GM21447 (cell line): Measurements from ENCODE around the gene CFDP1.
"Not testable (repeated sequence)": the region's sequence is repeated elsewhere in the genome, so short reads cannot be mapped to it uniquely, and the experiment has no call there.

Experiments
- ATAC-seq: cut with Tn5 transposase; IDR thresholded peaks from one replicate; pipeline ENCODE4 v1.9.1; 2021; ENCODE audit not compliant: unreplicated experiment

CFDP1 gene

DNA sequence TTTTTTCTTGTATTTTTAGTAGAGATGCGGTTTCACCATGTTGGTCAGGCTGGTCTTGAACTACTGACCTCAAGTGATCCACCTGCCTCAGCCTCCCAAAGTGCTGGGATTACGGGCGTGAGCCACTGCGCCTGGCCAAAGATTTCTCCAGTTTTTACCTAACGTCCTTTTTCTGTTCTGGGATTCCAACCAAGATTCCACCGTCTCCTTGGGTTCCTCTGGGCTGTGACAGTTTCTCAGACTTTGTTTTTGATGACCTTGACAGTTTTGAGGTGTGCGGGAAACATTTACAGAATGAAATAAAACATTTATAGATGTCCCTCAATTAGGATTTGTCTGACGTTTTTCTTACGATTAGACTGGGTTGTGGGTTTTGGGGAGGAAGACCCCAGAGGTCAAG lies 163.9 kb downstream of the CFDP1 start:
- ATAC-seq: not testable (repeated sequence)

DNA sequence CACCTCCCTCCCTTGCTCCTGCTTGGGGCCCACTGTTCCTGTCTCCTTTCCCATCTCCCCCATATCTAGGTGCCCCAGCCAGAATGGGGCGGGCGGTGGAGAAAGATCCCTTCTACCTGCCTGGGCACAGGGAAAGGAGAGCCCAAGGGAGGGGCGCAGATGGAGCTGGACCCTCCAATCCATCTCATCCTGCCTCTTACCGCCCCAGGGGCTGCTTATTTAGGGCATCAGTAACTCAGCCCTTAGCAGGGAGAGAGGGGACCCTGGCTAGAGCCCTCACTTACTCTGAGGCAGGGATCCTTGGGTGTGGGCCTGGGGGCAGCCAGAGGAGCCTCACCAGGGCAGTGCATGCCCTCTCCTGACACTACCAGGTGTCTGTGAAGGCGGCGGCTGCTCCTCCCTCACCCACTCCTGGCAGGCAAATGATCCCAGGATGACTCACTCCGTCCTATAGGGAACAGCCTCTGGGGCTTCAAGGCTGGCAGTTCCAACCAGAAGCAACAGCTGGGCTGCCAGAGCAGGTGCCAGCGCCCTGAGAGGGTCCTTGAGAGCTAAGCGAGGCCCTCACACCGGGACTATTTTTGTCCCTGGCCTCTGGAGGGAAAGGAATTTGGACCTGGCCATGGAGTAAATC lies 165.6 kb downstream of the CFDP1 start:
- no peak for ATAC-seq

DNA sequence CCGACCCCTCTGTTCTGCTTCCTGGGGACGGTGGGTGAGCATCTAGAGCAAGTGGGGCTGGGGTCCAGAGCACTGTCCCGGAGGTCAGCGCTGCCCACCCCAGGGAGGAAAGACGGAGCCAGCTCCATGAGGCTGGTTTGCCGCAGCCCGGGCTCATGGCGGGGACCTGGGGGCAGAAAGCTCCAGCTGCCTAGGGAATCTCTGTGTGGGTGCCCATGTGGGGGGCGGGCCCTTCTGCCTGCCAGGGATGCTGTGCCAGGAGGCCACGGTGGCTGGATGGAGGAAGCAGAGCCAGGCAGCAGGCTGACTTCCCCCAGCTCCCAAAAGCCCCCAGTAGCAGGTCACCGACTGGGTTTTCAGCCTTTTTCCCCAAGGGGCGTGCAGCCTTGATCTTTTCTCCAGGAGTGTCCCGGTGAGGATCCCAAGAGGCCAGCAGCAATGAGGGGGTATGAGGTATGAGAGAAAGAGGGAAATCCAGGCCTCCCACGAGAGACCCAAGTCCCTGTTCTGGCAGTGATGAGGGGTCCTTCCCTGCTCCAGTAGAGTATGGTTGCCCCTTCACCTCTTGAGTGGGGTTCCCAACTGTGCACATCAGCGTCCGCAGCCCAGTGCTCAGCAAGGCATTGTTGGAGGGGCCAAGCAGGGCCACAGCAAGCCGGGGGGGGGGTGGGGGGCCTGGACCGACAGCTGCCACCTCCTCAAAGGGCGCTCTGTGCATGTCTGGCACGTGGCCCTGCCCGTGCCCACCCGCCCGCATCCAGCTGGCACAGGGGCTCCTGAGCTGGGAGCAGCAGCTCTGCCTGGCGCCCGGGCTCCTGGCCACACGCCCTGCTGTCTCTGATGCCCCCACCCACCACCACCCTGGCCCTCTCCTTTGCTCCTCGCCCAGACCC lies 166.3 kb downstream of the CFDP1 start:
- no peak for ATAC-seq

DNA sequence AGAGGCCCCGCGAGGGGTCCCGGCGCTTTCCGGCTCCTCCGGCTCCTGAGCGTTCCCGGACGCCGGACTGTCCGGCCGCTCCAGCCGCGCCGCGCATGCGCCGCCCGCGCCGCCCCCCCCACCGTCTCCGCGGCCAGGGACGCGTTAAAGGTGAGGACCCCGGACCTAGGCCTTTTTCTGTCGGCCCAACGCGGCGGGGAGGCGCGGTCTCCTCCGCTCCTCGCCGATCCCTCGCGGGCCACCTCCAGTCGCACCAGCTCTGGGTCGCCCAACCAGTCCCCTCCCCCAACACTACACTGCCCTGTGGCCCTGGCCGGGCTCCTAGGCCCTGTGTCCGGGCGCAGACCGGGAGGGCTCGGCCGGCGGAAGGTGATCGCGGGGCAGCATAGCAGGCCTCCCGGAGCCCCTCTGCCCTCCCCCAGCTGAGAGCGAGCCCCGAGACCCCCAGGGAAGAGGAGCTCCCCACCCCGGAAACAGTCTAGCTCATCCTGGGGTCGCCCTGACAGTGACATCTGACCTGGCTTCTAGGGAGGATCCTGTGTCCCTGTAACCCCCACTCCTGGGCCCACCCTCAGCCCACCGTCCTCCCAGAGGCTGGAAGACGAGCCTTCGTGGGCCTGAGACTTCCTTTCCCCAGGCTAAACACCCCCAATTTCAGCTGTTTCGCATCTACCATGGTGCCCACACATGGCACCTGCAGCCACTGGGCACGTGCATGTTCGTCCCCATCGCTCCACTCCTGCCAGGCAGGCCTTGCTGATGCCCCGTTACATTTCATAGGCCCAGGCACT lies 167.2 kb downstream of the CFDP1 start:
- peak; percentile 49 for ATAC-seq

DNA sequence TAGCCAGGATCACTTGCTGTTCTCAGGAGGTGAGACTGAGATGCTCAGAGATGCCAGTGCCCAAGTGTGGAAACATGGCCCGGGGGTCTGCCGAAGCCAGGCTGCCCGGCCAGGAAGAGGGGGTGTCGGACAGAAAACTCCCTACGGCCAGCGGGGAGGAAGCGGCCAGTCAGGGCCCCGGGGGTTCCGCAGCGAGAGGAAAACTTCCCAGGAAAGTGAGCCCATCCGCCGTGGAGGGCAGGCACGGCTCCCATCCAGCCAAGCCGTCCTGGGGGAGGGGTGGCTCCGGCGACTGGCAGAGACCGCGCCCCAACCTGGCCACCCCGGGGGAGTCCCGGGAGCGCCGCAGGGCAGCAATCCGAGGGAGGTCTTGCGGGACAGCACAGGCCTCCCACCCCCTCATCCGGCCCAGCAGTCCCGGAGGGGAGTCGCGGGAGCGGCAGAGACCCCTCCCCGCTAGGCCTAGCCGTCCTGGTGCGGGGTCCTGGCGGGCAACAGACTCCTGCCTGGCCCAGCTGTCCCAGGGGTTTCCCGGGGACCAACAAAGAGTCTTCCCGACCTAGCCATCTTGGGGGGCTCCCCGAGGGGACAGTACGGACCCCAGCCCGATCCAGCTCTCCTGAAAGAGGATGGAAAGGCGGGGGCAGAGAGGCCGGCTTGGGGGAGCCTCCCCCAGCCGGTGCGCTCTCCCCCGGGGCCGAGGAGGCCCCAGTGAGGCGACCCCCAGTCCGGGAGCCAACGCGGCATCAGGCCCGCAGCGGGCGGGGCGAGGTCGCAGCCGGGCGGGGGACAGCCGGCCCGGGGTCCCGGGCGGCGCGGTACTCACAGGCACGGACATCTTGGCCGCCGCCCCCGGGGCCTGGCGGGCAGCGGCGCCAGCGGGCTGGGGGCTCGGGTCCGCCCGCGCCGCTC lies 168.0 kb downstream of the CFDP1 start:
- peak; percentile 21 for ATAC-seq

DNA sequence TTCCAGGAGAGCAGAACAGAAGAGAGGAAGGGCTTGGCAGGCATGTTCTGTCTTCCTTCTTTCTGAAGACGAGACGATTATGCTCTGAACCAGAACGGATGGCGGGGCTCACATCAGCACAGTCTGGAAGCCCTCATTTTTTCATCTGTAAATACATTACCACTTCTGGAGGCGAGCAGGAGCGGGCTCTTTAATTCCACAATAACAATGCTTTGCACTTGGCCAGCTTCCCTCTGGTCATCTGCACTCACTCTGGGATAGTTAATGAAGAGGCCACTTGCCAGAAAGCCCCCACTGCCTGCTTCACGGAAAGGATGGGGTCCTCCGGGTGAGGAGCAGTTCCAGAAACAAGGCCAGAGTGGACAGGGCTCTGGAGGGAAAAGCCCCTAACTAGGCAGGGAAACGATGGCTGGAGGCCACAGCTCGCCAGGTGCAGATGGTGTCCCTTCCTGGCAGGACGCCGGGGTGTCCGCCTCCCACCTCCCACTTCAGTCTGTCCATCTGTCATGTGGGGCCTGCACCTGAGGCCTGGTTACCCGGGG lies 168.8 kb downstream of the CFDP1 start:
- ATAC-seq: no peak

DNA sequence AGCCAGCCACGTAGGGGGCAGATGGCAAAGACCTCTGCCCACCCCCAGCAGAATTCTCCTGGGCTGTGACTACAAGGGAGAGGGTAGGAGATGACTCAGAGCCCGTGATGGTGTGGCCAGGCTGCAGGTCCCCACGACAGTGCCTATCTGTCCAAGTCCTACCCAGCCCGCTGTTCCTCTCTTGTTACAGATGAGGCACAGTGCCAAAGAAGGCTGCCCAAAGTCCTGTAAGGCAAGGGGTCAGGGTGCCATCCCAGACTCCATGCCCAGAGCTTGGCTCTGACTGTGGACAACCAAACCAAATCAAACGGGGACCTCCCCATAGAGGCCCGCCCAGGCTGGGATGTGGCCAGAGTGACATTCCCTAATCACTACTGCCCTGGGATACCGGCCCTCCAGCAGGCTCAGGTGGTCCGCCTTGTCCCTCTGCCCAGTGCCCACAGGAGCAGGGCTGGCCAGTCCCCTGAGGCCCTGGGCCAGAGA lies 169.3 kb downstream of the CFDP1 start:
- no peak for ATAC-seq

- no peak for ATAC-seq
These were observed 169.9 kb downstream of the CFDP1 start for GRCh38 chr16:75263291-75263962.

DNA sequence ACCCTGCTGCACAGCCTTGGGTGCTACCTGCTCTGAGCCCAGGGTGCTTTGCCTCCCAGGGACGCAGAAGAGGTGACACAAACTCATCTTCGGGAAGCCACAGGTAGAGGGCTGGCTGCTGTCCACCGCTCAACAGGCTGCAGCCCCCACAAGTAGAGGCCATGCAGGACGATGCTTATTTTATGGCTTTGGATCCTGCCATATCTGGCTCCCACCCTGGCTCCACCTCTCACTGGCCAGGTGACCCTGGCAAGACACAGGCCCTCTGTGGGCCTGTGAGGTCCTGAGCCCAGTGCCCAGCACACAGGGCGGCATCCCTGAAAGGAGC lies 170.5 kb downstream of the CFDP1 start:
- ATAC-seq: no peak

DNA sequence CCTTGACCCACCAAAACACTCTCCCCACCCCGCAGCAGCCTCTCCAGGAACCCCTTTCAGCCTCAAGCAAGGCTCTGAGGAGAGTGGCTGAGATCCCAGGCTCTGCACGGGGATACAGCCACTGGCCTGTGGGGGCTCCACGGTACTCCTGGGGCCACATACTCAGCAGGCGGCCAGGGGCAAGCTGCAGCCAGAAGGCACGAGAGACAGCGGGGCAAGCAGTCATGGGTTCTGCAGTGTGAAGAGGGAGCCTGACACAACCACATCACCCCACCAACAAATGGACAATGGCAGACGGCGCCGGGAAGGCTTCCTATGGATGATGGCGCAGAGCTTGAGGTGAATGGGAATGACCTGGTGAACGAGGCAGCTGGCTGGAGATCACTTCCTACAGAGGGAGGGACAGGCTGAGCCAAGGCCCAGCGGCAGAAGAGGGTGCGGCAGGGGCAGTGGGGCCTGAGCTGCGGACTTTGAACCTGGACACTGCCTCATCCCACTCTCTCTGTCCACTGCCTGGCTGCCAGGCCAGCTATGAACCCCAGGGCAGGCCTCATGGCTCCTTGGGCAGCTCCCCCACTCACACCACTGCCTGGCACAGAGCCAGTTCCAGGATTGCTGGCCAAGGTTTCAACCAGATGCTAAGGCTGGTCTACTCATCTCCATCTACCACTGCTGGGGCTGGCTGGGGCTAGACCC lies 171.1 kb downstream of the CFDP1 start:
- no peak for ATAC-seq

GRCh38 chr16:75261590-75262078 lies 171.7 kb downstream of the CFDP1 start:
- ATAC-seq: no peak

DNA sequence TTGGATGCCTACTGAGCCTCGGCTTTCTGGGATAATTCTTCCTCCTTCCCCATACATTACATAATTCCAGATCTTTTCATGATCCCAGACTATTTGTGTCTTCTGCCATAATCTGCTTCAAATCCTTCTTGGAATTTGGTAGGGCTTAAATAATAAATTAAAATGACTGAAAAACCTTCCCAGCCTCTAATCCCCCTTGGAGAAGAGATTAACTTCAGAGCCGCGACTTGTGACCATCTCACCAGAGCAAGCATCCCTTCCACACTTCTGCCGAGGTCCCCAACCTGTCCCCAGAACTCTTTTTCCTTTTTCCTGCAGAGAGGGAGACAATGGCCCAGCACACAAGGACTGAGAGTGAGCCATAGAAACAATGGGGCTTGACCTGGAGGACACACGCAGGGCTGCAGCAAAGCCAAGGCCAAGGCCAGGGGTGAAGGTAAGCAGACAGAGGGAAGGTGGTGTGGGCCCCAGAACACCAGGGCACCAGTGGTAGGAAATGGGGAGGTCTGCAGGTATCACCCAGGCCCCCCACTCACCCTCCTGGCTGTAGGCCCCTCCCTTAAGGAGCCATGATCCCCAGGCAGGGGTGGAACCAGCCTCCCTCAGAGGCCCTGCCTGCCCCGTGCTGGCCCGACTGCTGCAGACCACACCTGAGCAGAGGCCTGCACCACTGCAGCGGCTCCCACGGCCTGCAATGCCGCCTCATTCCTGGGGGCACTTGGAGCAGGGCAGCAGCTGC lies 172.3 kb downstream of the CFDP1 start:
- ATAC-seq: no peak

DNA sequence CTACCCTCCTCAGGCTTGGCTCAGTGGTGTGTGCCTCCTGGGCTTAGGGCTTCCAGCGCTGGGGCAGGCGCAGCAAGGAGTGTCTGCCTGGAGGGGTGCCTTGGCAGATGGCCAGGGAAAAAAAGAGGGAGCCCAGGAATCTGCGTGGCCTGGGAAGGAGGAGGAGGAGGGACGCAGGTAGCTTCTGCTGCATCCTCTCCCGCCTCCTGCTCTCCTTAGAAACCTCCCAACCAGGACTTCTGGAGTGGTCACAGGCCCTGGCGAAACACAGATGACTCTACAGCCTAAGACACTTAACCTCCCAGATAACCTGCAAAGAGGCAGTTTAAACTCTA lies 174.5 kb downstream of the CFDP1 start:
- ATAC-seq: no peak

DNA sequence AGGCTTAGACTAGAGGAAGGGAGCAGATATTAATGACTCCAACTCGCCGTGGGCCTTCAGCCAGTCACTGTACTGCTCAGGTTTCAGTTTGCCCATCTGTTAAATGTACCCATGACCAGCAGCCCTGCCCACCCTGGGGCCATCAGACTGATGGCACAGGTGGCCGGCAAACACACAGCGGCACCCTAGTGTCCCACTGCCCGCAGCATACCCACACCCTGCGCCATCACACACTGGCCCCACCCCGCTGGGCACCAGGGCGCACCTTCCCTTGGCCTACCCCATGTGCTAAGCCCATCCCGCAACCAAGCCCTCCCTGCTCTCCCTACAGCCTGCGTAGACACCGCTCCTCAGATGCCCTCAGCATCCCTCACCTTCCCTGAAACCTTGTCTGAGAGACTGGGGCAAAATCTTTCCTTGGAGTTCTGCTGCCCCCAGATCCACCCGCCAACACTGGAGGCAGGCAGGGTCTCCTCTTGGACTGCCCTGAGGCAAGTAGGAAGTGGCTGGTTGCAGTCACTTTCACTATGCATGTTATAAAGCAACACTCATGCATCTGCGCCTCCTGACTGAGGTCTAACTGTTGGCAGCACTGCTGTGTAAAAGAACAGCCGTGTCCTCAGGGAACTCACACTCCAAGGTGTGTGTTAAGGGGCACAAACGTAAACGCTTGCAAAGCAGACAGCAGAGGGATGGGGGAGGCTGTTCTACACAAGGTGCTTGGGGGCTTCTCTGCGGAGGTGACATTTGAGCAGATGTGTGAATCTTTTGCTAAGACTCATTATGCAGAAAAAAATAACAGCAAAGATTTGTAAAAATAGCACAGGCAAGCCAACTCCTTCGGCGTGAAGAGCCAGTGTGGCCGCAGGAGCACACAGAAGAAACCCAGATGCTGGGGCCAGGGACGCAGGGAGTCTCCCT lies 175.2 kb downstream of the CFDP1 start:
- ATAC-seq: no peak

DNA sequence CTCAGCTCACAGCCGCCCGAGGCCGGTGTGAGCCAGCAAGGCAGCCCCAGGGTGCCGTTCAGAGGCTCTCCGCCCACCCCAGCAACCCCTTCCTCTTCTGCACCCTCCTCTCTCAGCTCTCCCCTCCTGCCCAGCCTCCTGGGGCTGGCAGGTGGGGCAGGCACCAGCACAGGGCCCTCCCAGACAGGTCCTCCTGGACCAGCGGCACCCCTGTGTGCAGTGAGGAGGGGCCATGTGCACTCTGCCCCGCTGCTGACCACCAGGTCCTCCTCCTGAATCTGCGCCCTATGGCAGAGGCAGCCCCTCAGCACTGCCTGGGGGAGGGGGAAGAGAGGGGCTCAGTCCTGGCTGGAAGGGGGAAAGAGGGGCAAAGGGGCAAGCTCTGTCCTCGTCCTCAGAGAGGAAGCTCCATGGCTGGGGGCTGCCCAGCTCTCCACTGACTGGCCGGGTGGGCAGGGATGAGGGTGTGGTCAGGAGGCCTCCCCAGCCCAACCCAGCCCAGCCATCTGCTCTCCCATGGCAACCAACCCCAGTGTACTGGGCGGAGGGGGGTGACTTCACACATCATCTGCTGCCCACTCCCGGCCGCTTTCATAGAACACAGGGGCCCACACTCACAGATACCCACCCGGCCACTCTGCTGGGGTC lies 176.5 kb downstream of the CFDP1 start:
- no peak for ATAC-seq

- no peak for ATAC-seq
These were observed 177.2 kb downstream of the CFDP1 start for GRCh38 chr16:75256059-75256571.

DNA sequence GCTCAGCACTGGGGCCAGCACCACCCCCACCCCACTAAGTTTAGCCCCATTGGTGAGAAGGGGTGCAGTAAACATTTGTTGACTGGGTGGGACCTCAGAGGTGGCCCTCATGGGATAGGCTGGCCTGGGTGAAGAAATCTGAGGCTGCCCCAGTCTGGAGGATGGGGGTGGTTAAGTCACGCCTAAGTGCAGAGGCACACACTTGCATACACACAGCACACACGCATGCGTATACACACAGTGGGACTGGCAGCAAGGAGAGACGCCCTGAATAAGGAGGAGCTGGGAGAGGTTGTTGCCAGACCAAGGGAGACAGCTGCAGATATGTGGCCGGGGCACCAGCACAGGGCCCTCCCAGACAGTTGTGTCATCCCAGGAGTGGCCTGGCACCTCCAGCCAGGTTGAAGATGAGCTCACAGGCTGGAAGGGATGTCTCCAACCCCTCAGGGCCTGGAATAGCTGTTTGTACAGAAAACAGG lies 178.9 kb downstream of the CFDP1 start:
- ATAC-seq: no peak
